GM12891 (cell line): ENCODE measurements around the gene PLA2G2D.

ENCODE experiments used
- DNase-seq: peaks from one replicate; pipeline ENCODE4 v3.0.0; 2011; ENCODE audit warnings: low spot score; ENCODE audit not compliant: insufficient read length
- FAIRE-seq: peaks from 2 replicates; lab custom pipeline; 2011; peaks lifted over from hg19 to GRCh38; lab: Jason Lieb, UNC
- PAX5 ChIP-seq: IDR thresholded peaks from 2 replicates; pipeline ENCODE4 v1.6.1; 2011; ENCODE audit warnings: low read length, moderate library complexity, mild to moderate bottlenecking; ENCODE audit not compliant: insufficient read depth, severe bottlenecking
- POLR2A ChIP-seq: IDR thresholded peaks from 2 replicates; pipeline ENCODE4 v1.6.1; 2011; ENCODE audit warnings: low read depth, low read length, control low read depth
- POLR2AphosphoS5 ChIP-seq: IDR thresholded peaks from 2 replicates; pipeline ENCODE4 v1.6.1; 2011; ENCODE audit warnings: low read depth, low read length, control low read depth
- POU2F2 ChIP-seq: IDR thresholded peaks from 2 replicates; pipeline ENCODE4 v1.6.1; 2011; ENCODE audit warnings: low read depth, mild to moderate bottlenecking, control low read depth, low read length, moderate library complexity
- SPI1 ChIP-seq: IDR thresholded peaks from 2 replicates; pipeline ENCODE4 v1.6.1; 2011; ENCODE audit warnings: low read depth, low read length, control low read depth
- TAF1 ChIP-seq: IDR thresholded peaks from 2 replicates; pipeline ENCODE4 v1.6.1; 2011; ENCODE audit warnings: low read depth, low read length, control low read depth

The PLA2G2D gene

DNA sequence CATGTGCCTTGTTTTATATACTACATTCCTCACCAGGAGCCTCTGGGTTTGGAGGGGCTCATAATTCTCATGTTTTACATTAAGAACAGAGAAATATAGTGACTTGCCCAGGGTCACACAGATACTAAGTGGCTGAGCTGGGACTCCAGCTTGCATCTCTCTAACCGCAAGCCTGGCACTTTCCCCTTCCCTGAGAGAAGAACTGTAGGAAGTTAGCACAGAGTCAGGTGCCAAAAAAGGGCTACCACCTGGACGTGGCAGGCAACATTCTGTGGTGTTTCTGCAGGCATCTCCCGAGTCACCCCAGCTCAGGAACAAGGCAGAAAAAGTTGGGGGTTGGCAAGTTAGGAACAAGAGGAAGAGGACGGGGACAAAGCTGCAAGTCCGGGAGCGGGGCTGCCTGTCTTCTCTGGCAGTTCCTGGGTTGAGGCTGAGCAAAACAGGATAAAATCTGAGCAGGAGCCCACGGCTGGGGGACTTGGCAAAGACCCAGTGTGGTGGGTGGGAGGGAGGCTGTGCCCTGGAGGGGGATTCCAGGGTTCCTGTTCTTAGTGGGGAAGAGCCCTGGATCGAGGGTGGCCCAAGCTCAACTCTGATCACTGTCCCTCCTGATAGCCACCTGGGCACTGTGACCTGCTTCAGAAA, 39.6 kb downstream of the PLA2G2D start:
- no peak for FAIRE-seq
- TF ChIP-seq POU2F2 (no peak), POLR2AphosphoS5 (no peak), POLR2A (no peak), SPI1 (no peak), TAF1 (no peak), PAX5 (no peak)
- DNase-seq, result no peak

DNA sequence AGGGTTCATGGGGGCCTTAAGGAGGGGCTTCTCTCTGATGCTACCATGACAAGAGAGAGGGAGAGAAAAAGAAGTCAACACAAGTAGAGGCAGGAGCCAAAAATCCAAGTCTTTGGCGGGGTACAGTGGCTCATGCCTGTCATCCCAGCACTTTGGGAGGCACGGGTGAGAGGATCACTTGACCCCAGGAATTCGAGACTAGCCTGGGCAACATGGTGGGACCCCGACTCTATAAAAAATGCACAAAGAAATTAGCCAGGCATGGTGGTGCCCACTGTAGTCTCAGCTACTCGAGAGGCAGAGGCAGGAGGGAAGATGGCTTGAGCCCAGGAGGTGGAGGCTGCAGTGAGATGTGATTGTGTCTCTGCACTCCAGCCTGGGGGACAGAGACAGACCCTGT, 40.6 kb downstream of the PLA2G2D start:
- TF ChIP-seq POLR2A (no peak), POU2F2 (no peak), POLR2AphosphoS5 (no peak), SPI1 (no peak)
- DNase-seq, result no peak

DNA sequence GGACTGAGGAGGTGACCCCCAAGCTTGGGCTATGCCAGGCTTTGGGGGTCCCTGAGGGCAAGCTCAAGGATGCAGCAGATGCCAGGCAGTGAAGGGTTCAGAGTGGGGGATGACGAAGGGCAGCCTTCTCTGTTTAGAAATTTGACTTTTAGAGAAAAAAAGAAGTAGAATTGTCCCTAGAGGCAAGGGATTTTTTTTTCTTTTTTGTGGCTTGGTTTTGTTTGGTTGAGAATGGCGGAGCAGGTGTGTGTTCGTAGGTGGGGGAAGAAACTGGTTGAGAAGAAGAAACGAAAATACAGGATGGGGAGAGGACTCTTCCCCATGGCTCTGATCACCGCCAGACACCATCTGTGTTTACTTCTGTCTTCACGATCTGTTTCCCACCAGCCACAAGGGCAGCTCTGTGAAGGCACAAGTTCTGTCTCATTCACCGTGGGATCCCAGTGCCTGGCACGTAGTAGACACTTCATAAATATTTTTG, 41.1 kb downstream of the PLA2G2D start:
- no peak for DNase-seq
- no peak for TF ChIP-seq TAF1
- no peak for TF ChIP-seq POLR2A
- no peak for TF ChIP-seq POU2F2
- no peak for TF ChIP-seq SPI1
- TF ChIP-seq PAX5, result no peak
- FAIRE-seq, result peak; percentile 85

More for the DNA sequence above, 40.6 kb downstream of the PLA2G2D start:
- FAIRE-seq, result peak; percentile 54

DNA sequence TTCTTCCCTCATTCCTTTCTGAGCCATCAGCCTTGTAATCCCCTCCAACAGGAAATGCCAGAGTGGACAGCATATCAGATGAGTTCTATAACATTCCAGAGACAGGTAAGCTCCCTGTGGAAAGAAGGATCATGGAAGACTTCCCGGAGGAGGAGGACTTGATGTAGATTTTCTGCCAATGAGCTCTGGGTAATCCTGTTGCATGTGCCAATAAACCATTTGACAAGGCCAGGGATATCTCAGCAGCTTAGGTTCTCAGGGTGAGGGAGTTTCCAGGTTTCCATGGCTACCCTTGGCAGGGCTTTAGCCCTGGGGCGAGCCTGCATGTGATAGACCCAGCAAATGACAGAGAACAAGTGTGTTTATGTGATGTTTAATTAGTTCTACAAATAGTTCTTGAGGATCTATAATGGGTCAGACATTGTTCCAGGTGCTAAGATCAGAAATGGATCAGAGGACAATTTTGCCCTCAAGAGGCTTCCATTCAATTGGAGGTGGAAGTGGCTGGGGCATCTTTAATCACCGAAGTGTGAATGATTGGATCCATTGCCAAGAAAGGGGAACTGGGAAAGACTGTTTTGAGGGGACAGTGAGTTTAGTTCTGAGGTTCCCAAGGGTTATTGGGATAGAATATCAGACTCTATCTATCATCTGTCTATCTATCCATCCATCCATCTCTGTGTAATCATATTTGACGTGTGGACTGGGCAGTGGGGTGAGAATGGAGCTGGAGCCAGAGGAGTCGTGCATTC, 42.5 kb downstream of the PLA2G2D start:
- TF ChIP-seq PAX5 (no peak), TAF1 (no peak), SPI1 (peak; percentile 74), POLR2A (no peak), POU2F2 (no peak), POLR2AphosphoS5 (no peak)
- FAIRE-seq (peak; percentile 64), DNase-seq (no peak)

DNA sequence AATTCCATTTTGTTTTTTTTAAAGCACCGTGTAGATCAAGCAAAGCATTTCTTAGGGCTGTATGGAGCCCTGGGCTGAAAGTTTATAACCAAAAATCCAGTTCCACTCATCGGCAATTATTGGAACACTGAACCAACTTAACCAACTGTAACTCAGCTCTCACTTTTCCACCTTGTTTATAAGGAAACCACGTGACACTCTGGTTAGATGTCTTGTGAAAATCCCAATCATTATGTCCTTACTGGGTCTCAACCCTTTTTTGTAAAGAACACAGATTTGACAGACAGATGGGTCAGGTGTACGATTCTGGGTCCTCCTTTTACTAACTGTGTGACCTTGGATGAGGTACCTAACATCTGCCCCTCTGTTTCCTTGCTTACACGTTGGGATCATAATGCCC, 43.1 kb downstream of the PLA2G2D start:
- TF ChIP-seq POLR2A, result no peak
- TF ChIP-seq TAF1, result no peak
- TF ChIP-seq PAX5, result no peak
- TF ChIP-seq POU2F2, result no peak
- no peak for TF ChIP-seq SPI1
- TF ChIP-seq POLR2AphosphoS5, result no peak
- FAIRE-seq, result no peak
- DNase-seq, result no peak

DNA sequence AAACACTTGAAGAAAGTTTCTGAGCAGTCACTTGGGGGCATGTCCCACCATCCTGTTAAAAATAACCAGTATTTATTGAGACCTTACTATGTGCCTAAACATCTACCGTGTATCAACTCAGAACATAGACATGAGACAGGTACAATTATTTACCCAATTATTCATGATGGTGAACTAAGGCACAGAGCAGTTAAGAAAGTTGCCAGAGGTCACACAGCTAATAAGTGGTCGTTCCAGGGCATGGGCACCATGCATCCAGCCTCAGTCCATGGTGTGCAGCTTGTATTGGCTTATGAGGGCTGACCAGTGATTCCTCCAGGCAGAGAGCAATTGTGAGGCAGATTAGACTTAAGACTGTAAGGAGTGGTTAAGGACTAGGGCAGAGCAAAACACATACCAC, 44.0 kb downstream of the PLA2G2D start:
- FAIRE-seq, result no peak
- no peak for DNase-seq
- no peak for TF ChIP-seq SPI1
- TF ChIP-seq POLR2AphosphoS5, result no peak
- TF ChIP-seq POLR2A, result no peak
- TF ChIP-seq TAF1, result no peak
- TF ChIP-seq POU2F2, result no peak
- TF ChIP-seq PAX5, result no peak

DNA sequence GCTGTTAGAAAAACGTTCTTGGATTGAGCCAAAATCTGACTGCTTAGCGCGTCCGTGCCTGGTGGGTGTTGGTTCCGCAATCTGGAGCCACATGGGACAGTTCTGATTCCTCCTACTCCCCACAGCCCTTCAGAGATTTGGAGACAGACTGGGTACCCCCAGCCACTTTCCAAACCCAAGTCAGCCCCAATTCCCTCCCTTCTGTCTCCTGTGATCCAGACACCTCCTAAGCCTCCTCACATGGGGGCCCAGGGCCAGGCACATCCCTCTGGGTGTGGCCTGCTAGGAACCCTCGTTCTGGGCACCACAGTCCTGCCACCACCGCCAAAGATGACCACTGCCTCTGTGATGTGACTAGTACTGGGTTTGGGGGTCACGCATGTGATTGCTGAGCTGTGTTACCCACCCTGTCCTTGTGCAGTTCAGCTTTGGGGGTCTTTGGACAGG, 44.6 kb downstream of the PLA2G2D start:
- no peak for TF ChIP-seq POU2F2
- no peak for TF ChIP-seq POLR2AphosphoS5
- no peak for TF ChIP-seq TAF1
- no peak for TF ChIP-seq SPI1
- TF ChIP-seq PAX5, result no peak
- no peak for TF ChIP-seq POLR2A
- DNase-seq (no peak), FAIRE-seq (no peak)

DNA sequence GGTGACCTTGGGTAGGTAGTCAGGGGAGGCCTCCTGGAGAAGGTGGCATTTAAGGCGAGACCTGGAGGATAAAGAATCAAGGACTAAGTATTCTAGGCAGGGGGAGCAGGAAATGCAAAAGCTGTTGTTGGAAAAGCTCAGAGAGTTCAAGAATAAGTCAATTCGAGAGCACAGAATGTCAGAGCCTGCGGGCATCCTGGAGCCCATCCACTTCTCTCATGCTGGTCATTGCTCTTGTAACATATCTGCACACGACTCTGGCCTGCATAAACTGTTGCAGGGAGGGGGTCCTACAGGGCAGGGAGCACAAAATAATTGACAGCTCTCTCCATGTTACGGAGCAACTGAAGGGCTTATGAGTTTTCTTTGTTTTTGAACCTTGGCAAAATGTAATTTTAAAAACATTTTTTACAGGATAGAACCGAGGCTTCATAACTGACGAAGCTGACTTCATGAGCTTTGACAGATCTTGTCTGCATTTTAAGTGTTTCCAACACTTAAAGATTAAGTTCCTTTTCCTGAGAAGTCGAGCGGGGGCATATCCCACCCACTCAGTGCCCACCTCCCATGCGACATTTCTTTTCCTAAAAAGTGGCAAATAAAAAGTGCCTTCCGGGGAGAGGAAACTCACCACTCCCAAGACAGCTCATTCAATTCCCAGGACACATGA, 45.1 kb downstream of the PLA2G2D start:
- no peak for FAIRE-seq
- no peak for DNase-seq
- TF ChIP-seq POLR2A (no peak), PAX5 (no peak), TAF1 (no peak), POU2F2 (no peak), POLR2AphosphoS5 (no peak), SPI1 (no peak)

DNA sequence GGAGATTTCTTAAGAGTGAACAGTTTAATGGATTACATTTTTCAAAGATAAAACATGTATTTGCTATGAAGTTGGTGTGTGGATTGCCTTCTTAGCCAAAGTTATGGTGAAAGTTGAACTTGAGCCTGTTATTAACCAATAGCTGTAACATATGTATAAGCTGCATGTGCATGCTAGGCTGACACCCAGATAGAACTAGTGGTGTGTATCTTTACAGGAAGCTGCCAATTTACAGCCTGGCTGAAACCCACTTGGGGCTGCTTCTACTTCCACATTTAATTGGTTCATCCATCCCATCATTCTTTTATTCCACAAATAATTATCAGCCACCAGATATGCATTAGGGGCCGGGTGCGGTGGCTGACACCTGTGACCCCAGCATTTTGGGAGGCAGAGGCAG, 46.1 kb downstream of the PLA2G2D start:
- DNase-seq (no peak), FAIRE-seq (peak; percentile 59)
- no peak for TF ChIP-seq TAF1
- no peak for TF ChIP-seq POLR2A
- TF ChIP-seq POLR2AphosphoS5, result no peak
- TF ChIP-seq PAX5, result no peak
- TF ChIP-seq SPI1, result no peak
- no peak for TF ChIP-seq POU2F2
